ENCODE measurements around the gene DNAH2. TPM values are rescaled to one million over a fixed set of nuclear protein-coding genes. Genes with fewer than 3 reads are reported as not detected.

The DNAH2 gene
- polyA plus RNA-seq, 1 of the 3 experiments (the other 2 are of a cell fraction) = 0.13 TPM

DNA sequence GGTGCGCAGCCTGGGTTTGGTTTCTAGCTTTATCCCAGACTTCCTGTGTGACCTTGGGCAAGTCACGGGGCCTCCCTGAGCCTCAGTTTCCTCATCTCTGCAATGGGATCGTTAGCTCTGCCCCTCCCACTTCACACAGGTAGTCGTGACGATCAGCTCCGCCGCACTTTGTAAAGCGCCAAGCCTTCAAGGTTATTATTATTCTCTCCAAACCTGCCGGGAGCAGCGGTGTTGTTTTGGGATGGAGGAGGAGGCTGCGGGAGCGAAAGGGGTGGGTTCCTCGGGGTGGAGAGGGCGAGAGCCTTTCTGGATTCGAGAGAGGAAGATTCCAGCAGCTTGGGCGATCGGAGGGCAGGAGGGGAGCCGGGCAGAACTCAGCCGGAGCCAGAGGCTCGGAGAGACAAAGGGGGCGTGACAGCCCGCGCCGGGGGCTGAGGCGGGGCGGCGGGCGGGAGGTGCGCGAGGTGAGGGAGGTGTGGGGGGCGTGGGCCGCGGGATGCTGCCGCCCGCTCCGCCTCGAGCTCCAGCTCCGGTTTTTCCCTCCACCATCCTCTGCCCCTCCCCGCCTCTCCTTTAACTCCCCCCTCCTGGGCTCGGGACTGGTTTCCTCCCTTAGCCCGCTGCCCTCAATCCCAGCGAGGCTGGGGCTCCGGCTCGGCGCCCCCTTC is 12.8 kb upstream of the DNAH2 start, which contains the start of gene EFNB3 (continued):
- TF ChIP-seq, protein P1, sequence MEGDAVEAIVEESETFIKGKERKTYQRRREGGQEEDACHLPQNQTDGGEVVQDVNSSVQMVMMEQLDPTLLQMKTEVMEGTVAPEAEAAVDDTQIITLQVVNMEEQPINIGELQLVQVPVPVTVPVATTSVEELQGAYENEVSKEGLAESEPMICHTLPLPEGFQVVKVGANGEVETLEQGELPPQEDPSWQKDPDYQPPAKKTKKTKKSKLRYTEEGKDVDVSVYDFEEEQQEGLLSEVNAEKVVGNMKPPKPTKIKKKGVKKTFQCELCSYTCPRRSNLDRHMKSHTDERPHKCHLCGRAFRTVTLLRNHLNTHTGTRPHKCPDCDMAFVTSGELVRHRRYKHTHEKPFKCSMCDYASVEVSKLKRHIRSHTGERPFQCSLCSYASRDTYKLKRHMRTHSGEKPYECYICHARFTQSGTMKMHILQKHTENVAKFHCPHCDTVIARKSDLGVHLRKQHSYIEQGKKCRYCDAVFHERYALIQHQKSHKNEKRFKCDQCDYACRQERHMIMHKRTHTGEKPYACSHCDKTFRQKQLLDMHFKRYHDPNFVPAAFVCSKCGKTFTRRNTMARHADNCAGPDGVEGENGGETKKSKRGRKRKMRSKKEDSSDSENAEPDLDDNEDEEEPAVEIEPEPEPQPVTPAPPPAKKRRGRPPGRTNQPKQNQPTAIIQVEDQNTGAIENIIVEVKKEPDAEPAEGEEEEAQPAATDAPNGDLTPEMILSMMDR (IDR thresholded peaks at IDR 0.05) = no peak
- TF ChIP-seq MAX (IDR thresholded peaks at IDR 0.05; ENCODE audit: low read depth) = peak; percentile 21; the same call in 1 of the 2 replicates
- no peak for TF ChIP-seq RFX5 (IDR thresholded peaks at IDR 0.05; ENCODE audit: low read length)
- TF ChIP-seq EP300 (IDR thresholded peaks at IDR 0.05; ENCODE audit: borderline replicate concordance in 1 of 2, low read depth in 1 of 2, low read length in 1 of 2) = no peak
- no peak for TF ChIP-seq RXRA (IDR thresholded peaks at IDR 0.05; ENCODE audit: borderline replicate concordance, low read depth)
- TF ChIP-seq REST (IDR thresholded peaks at IDR 0.05; ENCODE audit: low read depth, low read length) = no peak
- TF ChIP-seq FOXJ3 (CRISPR knock-in tag; IDR thresholded peaks at IDR 0.05) = no peak

DNA sequence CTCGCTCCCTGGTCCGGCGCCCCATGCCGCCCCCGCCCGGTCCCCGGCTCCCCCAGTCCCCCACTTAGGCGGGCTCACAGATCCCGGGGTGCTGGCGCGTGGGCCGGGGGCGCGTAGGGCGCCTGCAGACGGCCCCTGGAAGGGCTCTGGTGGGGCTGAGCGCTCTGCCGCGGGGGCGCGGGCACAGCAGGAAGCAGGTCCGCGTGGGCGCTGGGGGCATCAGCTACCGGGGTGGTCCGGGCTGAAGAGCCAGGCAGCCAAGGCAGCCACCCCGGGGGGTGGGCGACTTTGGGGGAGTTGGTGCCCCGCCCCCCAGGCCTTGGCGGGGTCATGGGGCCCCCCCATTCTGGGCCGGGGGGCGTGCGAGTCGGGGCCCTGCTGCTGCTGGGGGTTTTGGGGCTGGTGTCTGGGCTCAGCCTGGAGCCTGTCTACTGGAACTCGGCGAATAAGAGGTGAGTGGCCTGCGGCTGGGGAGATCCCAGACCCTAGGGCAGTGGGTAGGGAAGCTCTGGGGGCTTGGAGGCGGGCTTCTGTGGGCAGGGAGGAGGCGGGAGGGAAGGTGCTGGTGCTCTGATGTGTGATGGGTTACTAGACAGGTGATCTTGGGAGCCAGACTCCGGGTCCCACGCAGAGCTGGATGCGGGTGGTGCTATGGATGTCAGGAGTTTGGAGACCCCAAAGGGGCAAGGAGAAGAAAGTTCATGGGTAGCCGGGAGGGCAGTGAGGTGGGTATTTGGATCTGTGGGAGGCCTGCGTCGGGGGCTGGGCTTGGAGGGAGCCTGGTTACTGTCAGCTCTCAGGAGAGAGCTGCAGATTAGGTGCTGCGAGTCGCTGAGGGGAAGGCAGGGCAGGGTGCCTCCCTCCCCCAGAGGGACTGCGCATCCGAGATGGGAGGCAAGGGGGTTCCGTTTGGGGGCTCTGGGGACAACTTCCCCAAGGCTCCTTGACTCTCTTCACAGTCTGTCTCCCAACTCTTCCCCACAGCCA is 12.0 kb upstream of the DNAH2 start:
- H3K27ac ChIP-seq (ENCODE audit: low read depth in 2 of 2, low read length in 1 of 2) = peak overlapping the region in 1 of 2 experiments; percentile 71; a peak in 1 of 4 replicates
- peak; percentile 67 for DNase-seq
- no peaks in the 10 kb centered on the region for H3K27me3 ChIP-seq (ENCODE audit: insufficient read depth)
- ChIA-PET CTCF (interaction anchor here (1.0 to 8.4 kb wide), 10 partner anchors 8 to 190 kb away, joined by 3 to 85 read pairs (median 4); partner anchors contain the start of genes DNAH2, SOX15, TP53 and WRAP53), POLR2A (interaction anchor here (1.0 to 6.6 kb wide), 4 partner anchors 12 to 140 kb away, joined by 3 to 53 read pairs (median 21); partner anchors contain the start of genes DNAH2, MPDU1, TP53 and WRAP53)
- H4K20me1 ChIP-seq (ENCODE audit: insufficient read depth) = no peaks in the 10 kb centered on the region
- no peaks in the 10 kb centered on the region for H3F3A ChIP-seq (replicated peaks; ENCODE audit: insufficient read depth)
- H3K9me2 ChIP-seq = no peaks in the 10 kb centered on the region
- H2AFZ ChIP-seq (ENCODE audit: low read depth) = peak overlapping the region; percentile 92
- no peaks in the 10 kb centered on the region for H3K79me2 ChIP-seq (ENCODE audit: insufficient read depth)
- peak overlapping the region; percentile 75 to 80 for H3K4me3 ChIP-seq (ENCODE audit: low read depth in 2 of 2, low read length in 1 of 2)
- H3K9me3 ChIP-seq = no peaks in the 10 kb centered on the region
- H3K4me2 ChIP-seq = peak overlapping the region; percentile 100
- H3K4me1 ChIP-seq (ENCODE audit: control insufficient read depth in 1 of 2, insufficient read depth in 2 of 2, low read depth in 1 of 2, low read length in 1 of 2) = peaks cover 9 to 35% of the 10 kb centered on the region in 2 experiments
- H3K9ac ChIP-seq = peak overlapping the region; percentile 75
- WGBS (ENCODE audit: low lambda C conversion rate) = 7% methylated on average over 12 of the region's 50 CpGs
- peaks cover 0 to 5% of the 10 kb centered on the region in 2 experiments for H3K36me3 ChIP-seq (replicated peaks in 1 of 2; ENCODE audit: control insufficient read depth in 1 of 2, insufficient read depth in 2 of 2, low read length in 1 of 2)
- TF ChIP-seq PBX3 (IDR thresholded peaks at IDR 0.05) (no peak), USF1 (IDR thresholded peaks at IDR 0.05; ENCODE audit: borderline replicate concordance, low read depth) (no peak), RAD21 (IDR thresholded peaks at IDR 0.05; ENCODE audit: low read length) (no peak), USF2 (IDR thresholded peaks at IDR 0.05; ENCODE audit: borderline replicate concordance, low read depth, low read length) (no peak), ELF1 (IDR thresholded peaks at IDR 0.05) (no peak)

Measured in SK-N-SH (cell line).